Smooth muscle cell of the brain vasculature (primary cell): Measurements from ENCODE around the gene HAS3.

Source experiments
- DNase-seq: peaks from one replicate; pipeline ENCODE4 v3.0.0-alpha.2; 2012; ENCODE audit warnings: low read depth, low spot score

HAS3 gene

DNA sequence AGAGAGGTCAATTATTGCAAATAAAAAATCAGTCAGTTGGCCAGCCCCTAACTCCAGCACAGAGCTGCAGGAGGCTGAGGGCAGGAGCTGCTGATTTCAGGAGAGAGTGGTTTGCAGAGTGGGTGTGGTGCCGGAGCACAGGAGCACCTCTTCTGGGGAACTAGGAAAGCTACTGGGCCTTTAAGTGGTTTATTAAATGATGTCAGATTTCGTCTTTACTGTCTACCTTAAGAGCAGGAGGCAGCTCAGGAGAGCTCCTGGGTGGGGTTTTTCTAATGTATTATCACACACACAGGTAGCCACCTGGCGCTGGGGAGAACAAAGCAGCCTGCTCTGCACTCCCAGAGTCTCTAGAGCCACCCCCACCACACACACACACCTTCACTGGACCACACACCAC, 11.5 kb upstream of the HAS3 start:
- no peak for DNase-seq

DNA sequence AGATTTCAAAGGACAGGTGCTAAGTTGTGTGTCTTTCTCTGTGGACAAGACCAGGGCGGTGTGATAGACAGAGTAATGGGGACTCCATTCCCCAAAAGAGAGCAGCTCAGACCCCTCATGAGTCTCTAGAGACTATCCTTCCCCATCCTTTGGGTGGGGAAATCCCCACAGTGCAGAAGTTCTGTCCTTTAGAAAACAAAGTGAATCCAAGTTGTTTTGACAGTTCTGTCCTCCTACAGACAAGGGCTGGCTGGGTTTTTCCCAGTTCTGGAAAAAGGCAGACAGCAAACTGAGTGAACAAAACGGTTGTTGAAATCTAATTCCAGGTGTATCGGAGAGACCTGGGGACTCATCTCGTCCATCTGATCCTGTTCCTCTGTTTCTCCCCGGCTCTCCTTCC, 11.0 kb upstream of the HAS3 start:
- no peak for DNase-seq

DNA sequence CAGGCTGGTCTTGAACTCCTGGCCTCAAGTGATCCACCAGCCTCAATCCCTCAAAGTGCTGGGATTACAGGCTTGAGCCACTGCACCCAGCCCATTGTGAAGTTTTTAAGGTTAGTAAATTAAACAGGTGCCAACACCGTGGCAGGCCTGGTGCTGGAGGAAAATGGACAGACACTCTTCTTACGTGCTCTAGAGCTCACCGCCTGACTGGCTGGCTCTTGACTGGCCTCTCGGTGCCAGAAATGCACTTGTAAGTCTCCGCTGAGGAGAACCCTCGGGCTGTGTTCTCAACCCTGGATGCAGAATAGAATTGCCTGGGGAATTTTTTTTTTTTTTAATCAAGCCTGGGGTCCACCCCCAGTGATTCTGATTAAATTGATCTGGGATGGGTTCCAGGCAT, 10.3 kb upstream of the HAS3 start:
- DNase-seq, result no peak

DNA sequence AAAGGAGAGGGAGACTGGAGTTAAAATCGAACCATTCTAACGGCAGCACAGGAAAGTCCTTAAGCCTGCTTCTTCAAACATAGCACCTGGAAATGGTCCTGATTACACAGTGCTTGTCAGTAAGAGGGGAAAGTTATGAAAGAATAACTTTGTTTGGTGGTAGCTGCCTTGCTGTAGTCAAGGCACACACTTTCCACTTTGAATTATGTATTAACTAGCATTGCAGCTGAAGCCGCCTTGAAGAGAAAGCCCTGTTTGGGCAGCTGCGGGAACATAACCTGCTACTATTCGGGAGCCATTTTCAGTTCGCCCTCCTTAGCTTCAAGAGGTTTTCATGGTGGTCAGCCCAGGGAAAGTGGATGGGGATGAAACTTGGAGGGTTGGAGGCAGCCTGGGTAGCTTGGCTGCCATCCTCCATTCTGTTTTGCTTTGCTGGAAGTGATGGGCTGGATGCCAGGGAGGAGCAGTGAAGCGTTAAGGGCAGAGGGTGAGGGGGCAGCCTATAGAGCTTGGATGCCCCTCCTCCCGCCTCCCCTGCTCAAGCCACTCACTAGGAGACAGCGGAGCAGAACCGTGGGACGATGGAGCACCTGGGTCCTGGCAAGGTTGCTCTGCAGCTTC, 5.3 kb upstream of the HAS3 start:
- no peak for DNase-seq

DNA sequence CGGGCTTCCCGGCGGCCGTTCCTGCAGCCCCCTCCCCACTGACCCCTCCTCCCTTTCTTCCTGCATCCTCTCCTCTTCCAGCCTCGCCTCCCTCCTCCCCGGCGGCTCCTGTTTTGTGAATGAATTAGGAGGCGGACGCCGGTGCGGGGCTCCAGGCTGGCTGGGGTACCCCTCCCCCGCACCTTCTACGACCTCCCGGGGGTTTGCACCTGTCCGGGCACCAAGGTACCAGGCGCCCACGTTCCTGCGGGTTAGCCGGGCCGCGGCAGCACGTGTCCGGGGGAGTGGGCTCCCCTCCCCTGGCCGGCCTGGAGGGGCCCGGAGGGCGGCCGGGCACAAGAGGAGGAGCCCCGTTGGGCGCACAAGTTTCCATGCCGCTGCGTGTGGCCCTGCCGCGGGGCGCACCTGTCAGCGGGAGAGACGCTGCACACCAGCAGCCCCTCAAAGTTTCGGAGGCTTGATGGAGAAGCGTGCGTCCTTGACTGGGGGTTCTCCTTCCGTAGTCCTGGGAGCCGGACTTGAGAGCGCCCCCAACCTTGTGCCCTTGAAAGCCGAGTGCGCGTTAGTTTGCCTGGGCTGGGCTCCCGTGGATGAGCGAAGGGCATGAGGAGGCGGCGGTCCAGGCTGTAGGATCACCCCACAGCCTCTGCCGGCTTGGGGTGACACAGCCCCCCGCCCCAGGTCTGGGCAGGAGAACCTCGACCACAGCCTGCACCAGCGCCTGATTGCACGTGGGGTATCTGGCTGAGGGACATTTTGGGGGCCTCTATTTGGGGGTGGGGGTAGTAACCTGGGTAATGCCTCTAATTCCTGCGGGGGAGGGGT, 1.2 kb downstream of the HAS3 start:
- no peak for DNase-seq

DNA sequence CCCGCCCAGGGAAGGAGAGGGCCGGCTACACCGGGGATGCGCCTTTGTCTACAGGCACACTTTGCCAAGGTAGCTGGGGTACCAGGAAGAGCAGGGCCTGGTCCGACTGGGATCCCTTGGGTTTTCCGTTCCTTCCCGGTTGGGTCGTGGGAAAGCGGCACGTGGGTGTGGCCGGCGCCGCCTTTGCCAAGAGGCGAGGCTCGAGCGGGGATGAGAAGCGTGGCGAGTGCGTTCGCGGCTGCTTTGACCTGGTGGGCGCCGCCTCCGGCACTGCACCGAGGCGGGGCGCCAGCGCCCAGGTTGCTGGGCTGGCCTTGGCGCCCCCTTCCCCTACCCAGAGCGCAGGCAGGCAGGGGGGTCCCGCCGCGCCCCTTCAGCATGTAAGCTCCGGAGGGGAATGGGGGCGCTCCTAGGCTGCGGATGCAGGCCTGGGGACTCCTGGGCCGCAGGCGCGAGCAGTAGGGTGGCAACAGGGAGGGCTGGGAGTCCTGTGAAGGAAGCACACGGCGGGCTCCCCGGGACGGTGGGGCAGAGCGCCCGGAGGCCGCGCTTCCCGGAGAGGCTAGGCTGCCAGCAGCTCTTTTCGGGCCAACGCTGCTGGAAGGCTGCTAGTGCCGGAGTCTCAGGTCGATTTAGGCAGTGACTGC, 2.0 kb downstream of the HAS3 start:
- no peak for DNase-seq

DNA sequence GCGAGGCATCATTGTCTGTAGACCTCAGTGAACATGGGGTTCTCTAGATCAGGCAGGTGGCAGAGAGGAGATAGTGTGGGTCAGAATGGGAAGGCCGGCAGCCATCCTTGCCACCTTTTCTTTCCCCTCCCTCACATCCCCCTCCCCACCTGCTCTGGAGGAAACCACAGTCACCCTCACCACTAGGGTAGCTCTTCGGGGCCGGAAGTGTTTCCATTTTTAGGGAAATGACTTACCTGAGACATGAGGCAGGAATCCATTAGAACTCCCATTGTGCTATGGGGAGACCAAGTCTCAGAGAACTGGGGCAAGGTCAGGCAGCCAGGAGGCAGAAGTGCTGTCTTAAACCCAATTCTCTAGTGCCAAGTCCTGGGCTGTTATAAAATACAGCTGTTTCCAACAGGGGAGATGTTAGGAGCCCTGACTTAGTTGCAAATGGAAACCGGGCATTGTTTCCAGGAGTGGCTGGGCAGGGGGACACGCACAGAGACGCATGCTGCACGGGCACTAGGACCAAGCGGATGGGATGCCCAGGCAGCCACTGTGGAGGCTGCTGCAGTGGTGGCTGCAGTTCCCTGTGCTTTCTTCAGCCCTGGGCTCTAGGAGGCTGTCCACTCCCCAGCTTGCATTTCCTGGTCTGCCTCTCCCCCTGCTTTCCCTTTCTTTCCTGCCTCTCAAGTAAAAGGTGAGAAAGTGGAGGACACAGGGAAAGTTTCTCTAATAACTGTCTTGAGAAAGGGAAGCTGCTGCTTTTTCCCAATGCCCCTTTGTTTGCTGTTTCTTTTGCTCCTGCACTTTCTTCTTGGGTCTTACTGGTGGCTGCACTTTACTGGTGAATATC, 2.8 kb downstream of the HAS3 start:
- no peak for DNase-seq

DNA sequence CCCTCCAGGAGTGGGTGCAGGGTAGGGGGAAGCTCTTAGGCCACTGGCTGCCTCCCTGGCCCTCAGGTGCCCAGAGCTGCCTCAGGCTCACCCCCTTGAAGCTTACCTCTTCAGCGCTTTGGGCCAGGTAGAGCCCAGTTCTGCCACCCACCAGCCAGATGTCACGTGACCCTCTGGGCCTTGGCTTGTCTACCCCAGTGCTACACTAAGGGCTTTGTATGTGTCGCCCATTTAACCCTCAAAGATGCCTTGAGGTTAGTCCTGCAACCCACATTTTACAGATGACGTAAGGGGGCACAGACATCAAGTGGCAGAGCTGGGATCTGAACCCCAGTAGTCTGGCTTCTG, 3.4 kb downstream of the HAS3 start:
- no peak for DNase-seq

DNA sequence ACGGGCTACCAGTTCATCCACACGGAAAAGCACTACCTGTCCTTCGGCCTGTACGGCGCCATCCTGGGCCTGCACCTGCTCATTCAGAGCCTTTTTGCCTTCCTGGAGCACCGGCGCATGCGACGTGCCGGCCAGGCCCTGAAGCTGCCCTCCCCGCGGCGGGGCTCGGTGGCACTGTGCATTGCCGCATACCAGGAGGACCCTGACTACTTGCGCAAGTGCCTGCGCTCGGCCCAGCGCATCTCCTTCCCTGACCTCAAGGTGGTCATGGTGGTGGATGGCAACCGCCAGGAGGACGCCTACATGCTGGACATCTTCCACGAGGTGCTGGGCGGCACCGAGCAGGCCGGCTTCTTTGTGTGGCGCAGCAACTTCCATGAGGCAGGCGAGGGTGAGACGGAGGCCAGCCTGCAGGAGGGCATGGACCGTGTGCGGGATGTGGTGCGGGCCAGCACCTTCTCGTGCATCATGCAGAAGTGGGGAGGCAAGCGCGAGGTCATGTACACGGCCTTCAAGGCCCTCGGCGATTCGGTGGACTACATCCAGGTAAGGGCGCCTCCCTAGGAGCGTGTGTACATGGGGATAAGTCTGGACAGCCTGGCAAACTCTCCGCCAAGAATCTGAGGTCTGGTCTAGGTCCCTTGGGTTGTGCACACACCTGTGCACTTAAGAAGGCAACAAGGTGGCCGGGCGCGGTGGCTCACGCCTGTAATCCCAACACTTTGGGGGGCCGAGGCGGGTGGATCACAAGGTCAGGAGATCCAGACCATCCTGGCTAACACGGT, 4.2 kb downstream of the HAS3 start:
- DNase-seq, result no peak

DNA sequence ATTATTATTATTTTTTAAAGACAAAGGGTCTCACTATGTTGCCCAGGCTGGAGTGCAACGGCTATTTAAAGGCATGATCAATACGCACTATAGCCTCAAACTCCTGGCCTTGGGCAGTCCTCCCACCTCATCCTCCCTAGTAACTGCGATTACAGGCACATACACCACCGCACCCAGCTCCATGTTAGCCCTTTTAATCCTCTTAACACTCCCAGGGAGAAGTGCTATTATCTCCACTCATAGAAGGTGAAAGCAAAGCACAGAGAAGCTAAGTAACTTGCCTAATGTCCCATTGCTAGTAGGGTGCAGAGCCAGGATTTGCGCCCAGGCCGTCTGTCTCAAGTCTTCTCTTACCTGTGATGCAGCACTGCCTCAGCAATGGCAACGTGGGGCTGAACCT, 5.0 kb downstream of the HAS3 start:
- DNase-seq, result no peak

DNA sequence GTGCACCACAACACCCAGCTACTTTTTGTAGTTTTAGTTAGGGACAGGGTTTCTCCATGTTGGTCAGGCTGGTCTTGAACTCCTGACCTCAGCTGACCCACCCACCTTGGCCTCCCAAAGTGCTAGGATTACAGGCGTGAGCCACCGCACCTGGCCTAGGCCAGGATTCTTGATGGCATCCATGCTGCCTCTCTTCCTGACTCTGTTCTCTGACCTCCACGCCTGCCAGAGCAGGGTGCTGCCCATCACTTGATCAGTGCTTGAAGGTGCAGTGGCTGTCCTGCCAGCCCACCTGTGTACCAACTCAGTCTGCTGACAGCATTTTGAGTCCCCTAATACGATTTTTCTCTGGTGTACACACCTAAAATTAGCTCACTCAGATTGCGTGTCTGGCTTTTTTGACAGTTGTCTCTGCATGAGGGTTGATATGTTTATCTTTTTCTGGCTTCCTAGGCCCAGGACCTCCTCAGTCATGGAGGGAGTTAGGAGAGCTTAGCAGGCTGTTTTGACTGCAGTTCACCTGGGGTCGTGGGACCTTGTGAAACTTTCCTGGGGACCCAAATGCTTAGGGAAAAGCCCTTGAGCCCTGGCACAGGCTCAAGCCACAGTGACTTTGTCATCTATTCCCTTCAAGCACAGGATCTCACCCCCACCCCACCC, 5.9 kb downstream of the HAS3 start:
- DNase-seq, result no peak

DNA sequence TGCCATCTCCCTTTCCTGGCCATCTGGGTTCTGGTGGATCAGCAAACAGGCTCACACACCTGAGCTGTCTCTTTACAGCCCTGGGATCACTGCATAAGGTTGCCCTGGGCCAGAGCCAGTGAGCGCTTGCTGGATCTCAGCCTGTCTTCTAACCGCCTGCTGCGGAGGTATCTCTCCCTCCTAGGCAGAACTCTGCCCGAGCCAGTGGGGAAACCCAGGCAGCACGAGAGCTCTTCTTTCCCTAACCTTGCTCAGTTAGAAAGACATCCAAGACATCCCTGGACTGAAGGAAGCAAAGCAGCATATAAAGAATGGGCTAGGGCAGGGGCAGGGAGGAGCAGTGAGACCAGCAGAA, 6.4 kb downstream of the HAS3 start:
- no peak for DNase-seq

DNA sequence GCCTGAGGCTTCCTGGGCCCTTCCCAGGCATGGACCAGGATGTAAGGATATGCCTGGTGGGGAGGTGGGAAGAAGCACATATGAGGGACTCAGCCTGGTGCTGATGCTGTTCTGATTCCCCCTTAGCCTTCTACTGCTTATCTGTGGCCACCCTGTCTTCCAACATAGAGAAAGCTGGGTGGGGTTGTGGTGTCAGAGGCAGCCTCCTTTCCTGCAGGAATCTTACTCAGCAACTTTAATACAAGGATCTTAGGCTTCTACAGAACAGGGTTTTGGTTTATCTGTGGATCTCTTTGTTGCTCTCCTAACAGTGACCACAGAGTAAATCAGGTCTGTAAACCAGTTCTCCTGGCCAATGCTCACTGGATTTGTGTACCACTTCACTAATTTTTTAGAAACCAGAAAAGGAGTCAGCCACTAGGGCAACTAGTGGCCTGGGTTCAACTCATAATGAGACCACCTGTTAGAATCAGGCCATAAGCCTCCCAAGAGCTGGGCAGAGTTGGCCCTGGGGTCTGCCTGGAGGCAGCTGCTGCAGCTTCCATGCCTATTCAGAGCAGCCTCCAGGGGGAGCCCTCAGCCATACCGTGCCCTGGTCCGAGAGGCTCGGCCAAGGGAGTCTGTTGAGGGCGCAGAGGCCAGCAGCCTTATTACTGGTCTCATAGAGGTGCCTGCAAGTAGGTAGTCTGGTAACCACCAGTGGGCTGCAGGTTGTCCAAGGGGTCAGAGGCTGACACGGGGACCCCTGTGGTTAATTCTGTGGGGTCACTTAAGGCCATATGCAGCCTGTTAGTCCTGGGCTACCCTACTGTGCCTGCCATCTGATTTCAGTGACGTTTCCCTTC, 7.1 kb downstream of the HAS3 start:
- no peak for DNase-seq

DNA sequence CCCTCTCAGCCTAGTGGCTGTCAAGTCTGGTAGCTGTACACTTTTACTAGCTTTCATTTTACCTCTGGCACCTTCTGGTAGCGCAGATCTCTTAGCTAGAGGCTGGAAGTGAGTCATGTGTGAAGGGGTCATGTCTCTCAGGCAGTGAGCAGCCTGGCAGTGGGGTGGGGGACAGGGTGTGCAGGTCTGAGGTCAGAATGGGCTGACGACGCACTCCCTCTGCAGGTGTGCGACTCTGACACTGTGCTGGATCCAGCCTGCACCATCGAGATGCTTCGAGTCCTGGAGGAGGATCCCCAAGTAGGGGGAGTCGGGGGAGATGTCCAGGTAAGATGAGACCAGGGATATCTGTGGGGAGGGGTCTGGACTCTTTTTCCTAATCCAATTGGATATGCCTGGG, 7.8 kb downstream of the HAS3 start:
- DNase-seq, result no peak

DNA sequence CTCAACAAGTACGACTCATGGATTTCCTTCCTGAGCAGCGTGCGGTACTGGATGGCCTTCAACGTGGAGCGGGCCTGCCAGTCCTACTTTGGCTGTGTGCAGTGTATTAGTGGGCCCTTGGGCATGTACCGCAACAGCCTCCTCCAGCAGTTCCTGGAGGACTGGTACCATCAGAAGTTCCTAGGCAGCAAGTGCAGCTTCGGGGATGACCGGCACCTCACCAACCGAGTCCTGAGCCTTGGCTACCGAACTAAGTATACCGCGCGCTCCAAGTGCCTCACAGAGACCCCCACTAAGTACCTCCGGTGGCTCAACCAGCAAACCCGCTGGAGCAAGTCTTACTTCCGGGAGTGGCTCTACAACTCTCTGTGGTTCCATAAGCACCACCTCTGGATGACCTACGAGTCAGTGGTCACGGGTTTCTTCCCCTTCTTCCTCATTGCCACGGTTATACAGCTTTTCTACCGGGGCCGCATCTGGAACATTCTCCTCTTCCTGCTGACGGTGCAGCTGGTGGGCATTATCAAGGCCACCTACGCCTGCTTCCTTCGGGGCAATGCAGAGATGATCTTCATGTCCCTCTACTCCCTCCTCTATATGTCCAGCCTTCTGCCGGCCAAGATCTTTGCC, 9.0 kb downstream of the HAS3 start:
- no peak for DNase-seq

DNA sequence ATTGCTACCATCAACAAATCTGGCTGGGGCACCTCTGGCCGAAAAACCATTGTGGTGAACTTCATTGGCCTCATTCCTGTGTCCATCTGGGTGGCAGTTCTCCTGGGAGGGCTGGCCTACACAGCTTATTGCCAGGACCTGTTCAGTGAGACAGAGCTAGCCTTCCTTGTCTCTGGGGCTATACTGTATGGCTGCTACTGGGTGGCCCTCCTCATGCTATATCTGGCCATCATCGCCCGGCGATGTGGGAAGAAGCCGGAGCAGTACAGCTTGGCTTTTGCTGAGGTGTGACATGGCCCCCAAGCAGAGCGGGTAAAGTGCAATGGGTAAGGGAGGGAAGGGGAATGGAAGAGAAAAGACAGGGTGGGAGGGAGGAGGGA, 9.5 kb downstream of the HAS3 start:
- DNase-seq, result no peak

DNA sequence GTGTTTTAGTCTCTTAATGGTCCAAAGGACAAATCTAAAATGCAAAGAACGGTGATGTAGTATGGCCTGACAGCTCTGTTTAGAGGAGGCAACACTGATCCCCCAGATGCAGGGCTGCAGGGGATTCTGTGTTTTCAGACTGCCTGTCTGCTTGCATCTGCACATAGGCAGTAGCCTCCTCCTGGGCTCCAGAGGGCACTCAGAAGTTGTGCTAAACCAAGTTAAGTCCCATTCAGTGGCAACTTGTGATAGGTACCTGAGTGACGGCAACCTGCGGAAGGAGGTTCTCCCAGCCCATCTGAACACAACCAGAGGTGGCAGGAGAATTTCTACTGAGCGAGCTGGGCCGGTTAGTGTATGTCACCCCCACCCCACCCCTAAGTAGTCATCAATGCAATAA, 9.9 kb downstream of the HAS3 start:
- DNase-seq, result no peak

DNA sequence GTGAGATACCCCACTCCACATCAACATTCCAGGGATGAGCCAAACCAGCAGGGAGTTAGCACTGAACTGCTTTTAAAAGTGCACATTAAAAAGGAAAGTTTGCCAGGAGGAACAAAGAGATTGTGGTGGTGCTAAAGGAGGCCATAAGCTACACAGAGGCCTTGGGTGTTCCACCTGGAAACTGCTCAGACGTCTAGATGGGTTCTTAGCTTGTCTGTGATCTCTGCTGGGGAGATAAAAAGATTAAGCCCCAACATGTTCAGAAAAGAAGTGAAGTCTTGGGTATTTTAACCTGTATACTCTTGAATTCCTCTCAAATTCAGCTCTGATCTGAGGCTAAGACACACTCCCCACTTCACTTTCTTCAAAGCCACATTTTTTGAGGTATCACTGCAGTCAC, 10.4 kb downstream of the HAS3 start:
- no peak for DNase-seq

DNA sequence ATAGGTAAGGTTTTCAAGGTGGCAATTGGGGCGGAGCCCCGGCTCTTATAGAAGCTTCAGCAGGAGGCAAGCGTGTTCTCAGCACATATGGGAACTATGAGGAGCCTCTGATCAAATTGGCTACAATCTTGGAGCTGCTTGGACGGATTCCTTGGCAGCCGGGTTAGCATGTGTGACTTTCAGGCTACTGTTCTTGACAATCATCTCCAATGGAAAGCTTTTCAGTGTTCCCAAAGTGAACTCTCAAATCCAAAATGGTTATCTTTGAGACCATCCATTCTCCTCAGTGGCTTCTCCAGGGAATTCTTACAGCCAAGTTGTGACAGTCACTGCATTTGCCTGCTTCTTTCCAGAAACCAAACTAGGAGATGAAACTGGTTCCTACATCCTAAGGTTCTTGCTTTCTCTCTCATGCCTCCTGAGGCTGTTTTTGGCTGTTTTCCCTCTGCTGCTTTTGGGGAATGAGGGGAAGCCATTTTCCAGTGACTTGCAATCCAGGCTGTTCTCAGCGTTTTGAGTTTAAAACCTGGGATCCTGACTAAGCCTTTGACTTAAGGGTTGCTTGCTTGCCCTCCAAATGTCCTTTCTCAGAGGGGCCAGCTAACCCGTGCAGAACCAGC, 10.9 kb downstream of the HAS3 start:
- DNase-seq, result no peak
